NOMO-1 treated with dmso at 0.1 percent for 144 hours (cell line): ENCODE data around the gene LMNTD2.
A peak's percentile ranks its signal among the peaks of the same experiment; 100 is the strongest.
"Not testable (repeated sequence)": the region's sequence is repeated elsewhere in the genome, so short reads cannot be mapped to it uniquely, and the experiment has no call there.

Source experiments
- DNase-seq: peaks from one replicate; lab custom pipeline; 2025; ENCODE audit not compliant: unreplicated experiment; lab: John Stamatoyannopoulos, UW

The LMNTD2 gene

DNA sequence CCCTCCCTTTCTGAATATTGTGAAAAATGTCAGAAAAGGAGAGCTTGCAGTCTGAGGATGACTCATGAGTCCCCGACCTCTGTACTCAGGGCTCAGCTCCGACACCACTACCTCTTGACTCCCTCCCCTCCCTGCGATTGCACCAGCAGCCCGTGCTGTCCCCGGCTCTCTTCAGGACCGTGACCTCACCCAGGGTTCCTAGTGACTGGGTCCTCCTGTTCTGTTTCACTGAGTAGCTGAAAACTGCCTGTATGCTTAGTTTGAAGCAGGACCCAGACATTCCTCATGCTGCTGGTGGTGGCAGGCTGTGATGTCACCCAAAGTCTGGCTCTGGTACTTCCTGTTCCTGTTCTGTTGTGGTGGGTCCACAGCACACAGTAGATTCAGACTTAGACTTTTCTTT is 27.4 kb upstream of the LMNTD2 start:
- peak; percentile 85 for DNase-seq

DNA sequence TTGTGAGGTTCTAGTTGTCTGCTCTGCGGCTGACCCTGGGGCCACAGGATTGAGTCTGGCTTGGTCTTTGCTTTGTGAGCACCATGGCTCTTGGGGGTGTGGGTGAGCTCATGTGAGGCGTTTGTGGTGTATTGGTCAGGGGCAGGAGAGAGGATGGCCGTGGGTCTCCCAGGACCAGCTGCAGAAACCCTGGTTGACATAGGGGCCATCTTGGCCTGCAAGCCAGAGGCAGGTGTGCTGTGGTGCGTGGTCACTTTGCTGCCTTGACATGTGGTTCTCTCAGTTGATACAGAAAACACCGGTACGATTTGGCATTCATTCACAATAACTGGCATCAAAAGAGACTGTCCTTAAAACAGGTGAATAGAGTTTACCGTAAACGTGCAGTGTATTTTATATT is 27.0 kb upstream of the LMNTD2 start:
- no peak for DNase-seq

DNA sequence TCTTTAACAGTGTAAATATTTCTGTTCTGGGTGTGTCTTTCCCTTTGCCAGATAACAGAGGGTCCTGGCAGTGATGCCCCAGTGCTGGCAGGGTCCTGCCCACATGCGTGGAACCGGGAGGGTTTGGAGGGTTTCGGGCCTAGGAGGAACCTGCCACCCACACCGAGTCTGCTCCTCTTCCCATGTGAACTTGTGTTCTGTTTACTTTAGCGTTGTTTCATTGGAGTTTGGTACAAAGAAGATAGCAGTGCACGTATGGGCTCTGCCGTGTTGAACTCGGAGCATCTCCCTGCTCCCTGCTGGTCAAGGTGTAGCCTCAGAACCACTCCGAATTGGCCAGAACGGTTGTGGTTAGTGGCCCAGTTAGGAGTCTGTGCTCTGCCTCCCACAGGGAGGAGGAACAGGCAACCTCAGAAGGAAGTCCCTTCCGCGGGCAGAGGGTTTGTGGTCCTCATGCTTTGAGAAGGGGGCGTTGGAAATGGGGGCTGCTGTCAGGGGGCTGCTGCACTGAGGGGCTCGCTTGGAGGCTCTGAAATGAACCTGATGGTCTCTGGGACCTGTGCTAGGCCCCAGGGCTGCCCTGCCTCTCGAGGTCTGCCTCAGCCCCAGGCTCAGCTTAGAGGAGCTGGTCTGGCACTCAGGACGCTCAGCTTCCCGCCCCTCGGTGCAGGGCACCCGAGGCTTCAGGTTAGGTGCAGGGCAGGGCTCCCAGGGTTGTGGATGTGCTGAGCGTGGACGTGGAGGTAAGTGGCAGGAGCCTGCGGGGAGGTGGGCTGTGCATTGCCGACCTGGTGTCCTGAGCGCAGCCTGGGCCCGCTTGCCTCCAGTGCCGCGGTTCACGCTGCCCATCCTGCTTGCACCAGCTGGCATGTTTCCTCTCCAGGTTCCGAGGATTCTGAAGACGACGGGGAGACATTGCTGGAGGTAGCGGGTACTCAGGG is 26.1 kb upstream of the LMNTD2 start:
- no peak for DNase-seq

DNA sequence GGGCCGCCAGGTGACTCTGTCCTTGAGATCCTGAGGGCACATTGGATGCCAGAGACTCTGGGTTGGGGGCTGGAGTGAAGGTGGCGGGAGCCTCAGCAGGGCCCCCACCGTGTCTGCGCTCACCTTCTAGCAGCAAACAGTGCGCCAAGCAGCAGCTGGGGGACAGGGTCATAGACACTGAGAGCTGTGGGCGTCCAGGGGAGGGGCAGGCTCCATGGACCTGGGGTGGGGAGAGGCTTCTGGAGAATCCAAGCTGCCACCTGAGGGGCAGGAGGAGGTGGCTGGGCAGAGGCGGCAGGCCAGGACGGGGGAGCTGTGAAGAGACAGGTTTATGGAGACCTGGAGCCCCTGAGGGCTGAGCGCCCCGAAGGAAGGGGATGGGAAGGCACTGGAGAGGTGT is 23.7 kb upstream of the LMNTD2 start:
- no peak for DNase-seq

DNA sequence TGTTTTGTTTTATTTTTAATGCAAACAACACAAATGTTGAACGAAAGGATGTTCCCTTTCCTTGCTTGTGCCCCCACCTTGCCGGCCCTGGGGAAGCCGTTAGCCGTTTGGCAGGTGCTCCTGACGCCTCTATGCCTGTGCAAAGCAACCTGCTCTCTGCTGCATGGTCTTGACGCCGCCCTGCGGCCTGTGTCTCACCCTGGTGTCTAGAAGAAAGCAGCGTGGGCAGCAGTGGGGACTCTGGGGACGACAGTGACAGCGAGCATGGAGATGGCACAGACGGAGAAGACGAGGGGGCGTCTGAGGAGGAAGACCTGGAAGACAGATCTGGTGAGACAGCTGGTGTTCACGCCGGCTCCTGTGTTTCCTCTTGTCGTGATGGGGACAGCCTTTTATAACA is 21.2 kb upstream of the LMNTD2 start:
- no peak for DNase-seq

DNA sequence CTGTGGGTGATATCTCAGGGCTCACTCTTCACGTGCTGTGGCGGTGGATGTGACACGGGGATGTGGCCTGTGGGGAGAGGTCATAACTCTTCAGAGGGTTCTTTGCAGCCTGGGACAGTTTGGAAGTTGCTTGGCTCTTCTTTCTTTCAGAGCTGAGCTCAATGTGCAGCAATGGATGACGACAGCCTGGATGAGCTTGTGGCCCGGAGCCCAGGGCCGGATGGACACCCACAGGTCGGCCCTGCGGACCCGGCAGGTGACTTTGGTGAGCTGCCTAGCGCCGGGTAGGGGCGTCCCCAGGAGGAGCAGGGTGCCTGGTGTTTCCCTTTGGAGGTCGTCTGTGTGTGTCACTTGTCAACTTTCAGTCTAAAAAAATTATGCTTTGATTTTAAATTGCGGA is 20.8 kb upstream of the LMNTD2 start:
- DNase-seq = no peak

DNA sequence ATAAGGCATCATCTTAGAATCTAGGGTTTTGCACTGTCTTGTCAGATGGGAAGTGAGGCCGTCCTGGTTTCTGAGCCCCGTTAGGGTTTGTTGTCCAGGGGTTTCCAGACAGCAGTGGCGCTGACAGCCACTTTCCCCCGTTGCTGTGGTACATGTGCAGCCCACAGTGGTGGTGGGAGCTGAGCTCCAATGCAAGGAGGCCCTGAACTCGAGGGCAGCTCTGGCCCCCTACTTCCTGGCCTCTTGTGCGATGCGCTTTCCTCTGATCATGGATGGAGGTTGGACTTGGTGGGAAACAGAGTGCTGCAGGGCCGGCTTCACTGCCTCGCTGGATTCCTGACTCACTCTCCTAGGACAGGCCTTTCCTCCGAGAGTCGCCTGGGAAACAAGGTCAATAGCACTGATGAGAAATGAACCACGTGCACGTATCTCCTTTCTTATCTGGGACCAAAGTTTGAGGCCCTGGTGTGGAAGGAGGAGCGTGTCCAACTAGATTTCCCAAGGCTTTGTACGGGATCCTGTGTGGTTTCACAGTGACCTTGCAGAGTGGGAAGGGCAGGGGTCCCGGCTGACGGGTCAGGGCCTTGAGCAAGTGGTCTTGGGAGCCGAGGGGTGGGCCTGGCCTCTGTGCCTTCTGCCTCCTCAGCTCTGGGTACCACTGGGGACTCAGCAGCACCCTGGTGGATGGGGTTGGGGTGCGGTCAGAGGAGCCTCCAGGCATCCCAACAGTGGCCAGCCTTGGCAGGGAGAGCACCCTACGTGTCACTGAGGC is 19.5 kb upstream of the LMNTD2 start:
- no peak for DNase-seq

DNA sequence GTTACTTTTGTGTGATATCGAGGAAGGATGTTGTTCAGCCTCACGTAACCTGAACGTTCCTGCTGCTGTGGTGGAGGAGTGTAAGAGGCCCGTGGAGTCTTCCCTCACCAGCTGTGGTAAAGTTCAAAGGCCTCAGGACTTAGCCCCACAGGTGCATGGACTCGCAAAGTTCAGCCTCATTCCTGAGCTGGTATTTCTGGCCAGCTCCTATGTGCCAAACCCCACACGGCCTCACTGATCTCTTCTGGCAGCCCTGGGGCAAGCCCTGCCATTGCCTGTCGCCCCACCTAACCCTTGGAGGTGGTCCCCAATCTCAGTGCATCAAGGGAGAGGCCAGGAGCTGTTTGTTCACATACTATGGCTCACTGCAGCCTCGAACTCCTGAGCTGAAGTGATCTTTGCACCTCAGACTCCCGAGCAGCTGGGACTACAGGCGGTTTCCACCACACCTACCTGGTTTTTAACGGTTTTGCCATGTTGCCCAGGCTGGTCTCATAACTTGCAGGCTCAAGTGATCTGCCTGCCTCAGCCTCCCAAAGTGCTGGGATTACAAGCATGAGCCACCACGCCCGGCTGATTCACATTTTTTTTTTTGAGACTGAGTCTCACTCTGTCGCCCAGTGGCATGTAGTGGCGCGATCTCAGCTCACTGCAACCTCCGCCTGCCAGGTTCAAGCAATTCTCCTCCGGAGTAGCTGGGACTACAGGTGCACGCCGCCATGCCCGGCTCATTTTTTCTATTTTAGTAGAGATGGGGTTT is 17.9 kb upstream of the LMNTD2 start:
- DNase-seq = no peak

DNA sequence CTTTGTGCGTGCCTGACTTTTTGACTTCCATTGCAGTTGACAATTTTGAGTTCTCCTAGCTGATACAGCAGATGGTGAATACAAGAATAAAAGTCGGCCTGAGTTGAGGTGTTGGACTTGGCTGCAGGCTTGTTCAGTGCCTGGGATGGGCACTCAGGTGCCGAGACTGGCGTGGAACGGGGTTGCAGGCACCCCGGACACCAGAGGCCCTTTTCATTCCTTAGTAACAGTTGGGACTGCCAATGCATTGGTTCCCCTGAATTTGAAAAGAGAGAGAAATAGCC is 17.0 kb upstream of the LMNTD2 start:
- DNase-seq = no peak

DNA sequence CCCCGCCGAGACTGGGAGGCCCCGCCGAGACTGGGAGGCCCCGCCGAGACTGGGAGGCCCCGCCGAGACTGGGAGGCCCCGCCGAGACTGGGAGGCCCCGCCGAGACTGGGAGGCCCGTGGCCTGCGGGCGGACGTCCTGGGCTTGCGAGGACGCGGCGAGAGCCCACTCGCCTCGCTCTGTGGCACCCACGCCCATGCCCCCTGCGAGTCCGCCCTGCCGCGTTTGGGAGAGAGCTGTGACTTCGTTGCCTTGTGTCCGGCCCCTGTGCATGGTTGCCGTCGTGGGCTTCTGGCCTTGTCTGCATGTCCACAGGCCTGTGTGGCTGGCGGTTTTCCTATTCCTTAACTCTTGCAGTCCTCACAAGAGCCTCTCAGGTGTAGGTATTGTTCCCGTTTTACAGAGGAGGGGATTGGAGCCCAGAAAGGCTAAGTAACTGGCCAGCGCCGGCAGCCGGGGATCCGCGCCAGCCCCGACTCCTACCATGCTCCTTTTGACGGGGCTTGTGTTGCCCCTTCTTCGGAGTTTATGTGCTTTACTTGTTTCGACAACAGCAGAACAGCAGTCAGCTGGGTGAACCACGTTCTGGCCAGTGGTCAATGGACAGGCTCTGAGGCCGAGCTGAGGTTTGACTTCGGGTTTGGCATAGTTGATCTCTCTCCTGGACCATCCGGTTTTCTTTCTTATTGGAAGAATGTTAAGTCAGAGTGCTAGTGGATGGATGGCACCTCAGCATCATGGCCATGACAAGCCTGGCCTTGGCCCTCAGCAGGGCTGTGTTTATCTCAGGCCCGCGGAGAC is 16.5 kb upstream of the LMNTD2 start:
- no peak for DNase-seq

DNA sequence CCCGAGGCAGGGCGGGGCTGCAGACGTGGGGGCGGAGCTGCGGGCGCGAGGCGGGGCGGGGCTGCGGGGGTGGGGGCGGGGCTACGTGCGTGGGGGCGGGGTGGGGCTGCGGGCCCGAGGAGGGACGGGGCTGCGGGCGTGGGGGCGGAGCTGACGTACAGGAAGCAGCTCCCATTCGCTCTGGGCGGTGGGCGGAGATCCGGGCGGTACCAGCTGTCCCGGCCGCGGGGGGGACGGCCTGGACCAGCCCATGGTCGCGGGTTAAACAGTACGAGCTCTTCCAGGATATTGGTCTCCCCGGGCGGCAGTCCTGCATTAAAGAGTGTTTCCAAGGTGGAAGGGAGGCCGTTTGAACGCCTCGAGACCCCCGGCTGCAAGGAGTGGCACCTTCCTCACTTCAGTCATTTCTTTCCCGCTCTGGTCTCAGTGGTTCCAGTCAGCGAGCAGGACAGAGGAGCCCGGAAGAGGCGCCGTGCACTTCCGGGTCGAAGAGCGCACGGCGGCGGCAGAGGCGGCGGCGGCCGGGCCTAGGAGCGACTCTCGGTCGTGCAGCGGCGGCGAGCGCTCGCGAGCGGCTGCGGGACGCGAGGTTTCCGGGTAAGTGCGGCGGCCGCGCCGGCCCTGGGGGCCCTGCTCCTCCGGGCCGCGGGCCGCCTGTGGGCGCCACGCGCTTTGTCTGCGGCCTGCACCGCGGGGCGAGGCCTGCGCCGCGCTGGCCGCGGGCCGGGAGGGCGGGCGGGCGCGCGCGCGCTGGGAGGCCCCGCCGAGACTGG is 15.6 kb upstream of the LMNTD2 start, which contains the start of gene PHRF1:
PHRF1 (plus strand) TSS at position 475 of the 773 bp plus-strand sequence. CDS start 5,043 bp downstream, outside the sequence.
- DNase-seq = peak; percentile 90

DNA sequence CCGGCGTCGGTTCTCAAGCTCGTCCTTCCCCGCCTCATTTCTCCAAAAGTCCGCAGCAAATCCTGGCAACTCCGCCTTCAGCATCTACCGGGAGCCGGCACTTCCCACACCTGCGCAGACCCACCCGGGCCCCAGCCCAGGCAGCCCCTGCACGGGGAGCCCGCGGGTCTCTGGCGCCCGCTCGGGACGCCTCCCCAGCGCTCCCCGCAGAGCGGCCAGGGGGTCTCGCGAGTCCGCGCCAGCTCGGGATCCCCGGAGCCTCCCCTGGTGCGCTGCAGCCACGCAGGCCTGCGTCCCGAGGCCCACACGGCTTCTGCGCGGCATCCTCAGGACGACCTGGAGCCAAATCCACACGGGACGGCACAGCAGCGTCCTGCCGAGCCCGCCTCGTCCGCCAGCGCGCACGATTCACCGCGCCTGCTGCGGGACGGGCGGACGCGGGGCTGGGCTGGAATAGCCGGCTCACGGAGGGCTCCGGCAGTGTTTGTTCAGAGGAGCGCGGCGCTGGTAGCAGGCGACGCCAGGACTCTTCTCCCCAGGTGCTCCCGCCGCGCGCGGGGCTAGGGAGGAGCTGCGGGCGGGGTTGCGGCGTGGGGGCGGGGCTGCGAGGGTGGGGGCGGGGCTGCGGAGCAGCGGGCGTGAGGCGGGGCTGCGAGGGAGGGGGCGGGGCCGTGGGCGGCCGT is 14.9 kb upstream of the LMNTD2 start:
- DNase-seq = no peak

DNA sequence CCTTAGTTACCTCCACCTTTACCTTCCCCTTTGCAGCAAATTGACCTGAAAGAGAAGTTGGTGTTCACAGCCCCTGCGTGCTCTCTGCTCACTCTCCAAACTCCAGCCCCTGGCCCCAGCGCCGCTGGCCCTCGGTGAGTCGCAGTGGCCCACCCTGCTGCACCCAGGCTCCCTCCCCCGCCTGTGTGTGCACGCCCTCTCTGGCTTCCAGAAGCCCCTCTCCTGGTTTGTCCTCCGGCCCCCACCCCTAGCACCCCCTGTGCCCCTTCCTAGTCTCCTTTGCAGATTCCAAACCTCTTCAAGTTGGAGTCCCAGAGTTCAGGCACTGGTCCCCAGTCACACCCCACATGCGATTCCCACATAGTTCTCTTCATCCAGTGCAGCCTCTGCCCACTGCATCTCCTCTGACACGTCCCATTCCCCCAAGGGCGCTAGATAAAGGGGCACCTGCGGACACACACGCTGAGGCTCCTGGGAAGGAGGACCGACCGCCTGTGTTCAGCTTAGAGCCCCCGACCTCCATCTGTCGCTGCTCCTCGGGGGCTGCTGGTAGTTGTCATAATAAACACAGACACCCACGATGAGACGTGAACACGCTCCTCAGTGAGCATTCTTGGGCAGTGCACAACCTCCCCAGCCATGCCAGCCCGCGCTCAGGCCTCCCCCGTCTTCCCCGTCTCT is 14.2 kb upstream of the LMNTD2 start:
- no peak for DNase-seq

DNA sequence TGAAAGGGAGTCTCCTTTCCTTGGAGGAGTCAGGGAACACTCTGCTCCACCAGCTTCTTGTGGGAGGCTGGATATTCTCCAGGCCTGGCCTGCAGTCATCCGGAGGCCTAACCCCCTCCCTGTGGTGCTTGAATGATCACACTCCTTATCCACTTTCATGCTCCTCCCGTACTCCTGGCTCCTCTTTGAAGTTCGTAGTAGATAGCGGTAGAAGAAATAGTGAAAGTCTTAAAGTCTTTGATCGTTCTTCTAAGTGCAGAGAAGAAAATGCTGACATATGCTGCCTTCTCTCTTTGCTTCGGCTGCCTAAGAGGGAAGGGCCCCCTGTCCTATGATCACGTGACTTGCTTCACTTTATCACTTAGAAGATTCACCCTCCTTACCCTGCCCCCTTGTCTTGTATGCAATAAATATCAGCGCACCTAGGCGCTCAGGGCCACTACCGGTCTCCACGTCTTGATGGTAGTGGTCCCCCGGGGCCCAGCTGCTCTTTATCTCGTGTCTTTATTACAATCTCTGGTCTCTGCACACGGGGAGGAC is 13.6 kb upstream of the LMNTD2 start:
- DNase-seq = not testable (repeated sequence)

DNA sequence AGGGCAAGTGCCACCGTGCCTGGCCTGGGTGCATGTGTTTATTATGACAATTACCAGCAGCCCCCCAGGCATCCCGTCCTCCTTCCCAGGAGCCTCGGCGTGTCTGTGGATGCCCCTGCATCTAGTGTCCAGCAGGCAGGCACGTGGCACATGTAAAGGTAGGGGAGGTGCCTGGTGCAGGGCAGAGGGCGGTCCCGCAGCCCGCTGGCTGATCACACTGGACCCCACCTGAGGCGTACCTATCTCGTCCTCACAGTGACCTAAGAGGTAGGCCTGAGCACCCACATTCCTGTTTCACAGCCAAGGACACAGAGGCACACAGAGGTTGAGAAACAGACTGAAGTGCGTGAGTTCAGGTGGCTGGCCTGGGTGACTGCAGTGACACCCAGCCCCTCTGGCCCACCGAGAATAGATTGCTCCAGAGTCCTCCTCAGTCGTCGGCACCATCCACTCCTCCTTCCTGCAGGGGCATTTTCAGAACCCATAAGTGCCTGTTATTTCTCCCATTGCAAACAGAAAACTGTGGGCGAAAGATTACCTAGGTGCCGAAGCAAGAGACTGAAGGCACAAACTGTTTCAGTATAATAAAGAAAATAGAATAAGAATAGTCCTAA is 12.7 kb upstream of the LMNTD2 start:
- no peak for DNase-seq

DNA sequence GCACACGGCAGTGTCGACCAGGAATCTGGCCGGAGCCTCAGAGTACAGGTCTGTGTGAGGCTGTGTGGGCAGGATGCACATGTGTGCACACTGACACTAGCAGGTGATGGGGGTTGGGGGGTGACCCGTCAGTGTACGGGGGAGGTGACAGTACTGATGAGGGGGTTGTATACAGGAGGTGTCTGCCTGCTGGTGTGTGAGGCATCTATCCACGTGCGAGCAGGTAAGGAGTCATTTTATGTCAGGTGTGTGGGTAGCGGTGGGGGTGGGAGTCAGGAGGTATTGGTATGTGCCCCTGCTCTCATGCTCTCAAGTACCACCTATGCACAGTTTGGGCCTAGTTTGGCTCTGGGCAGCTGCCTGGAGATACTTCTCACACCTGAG is 11.3 kb upstream of the LMNTD2 start:
- DNase-seq = no peak

DNA sequence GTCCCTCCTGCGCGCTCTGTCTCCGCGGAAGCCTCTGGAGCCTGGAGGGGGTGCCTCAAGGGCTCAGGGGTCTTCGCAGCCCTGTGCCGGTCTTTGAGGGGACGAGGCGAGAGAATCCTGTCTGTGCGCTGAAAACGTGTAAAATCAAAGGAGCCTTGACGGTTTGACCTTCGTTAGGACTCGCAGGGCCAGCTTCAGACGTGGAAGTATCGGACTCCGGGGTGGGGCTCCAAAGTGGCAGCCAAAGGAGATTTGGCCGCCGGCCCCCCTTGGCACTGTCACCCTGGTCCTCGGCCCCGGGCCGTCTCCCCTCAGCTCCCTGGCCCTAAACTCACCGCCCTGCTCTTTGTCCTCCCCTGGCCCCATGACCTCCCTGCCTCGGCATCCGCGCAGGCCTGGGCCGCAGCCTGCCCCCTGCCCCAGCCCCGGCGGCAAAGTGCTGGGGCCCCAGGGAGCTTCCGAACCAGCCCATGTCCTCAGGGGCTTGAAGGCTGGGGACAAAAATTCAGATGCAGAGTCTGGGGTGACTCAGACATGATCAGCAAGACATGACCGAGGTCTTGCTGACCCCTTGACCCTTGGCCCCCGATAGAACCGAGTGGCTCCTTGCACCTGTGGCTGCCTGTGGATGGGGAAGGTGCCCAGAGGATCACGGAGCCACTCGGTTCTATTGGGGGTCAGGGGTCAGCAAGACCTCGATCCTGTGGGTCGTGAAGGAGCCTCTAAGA is 8.8 kb upstream of the LMNTD2 start:
- DNase-seq = no peak
